ENCODE results near the gene GJC2. TPM values are rescaled to one million over a fixed set of nuclear protein-coding genes. Genes with fewer than 3 reads are reported as not detected.
"Not testable (repeated sequence)": the region's sequence is repeated elsewhere in the genome, so short reads cannot be mapped to it uniquely, and the experiment has no call there.

GJC2 gene
- polyA plus RNA-seq, 1 donor from 2014 or later, result 2.3 TPM

DNA sequence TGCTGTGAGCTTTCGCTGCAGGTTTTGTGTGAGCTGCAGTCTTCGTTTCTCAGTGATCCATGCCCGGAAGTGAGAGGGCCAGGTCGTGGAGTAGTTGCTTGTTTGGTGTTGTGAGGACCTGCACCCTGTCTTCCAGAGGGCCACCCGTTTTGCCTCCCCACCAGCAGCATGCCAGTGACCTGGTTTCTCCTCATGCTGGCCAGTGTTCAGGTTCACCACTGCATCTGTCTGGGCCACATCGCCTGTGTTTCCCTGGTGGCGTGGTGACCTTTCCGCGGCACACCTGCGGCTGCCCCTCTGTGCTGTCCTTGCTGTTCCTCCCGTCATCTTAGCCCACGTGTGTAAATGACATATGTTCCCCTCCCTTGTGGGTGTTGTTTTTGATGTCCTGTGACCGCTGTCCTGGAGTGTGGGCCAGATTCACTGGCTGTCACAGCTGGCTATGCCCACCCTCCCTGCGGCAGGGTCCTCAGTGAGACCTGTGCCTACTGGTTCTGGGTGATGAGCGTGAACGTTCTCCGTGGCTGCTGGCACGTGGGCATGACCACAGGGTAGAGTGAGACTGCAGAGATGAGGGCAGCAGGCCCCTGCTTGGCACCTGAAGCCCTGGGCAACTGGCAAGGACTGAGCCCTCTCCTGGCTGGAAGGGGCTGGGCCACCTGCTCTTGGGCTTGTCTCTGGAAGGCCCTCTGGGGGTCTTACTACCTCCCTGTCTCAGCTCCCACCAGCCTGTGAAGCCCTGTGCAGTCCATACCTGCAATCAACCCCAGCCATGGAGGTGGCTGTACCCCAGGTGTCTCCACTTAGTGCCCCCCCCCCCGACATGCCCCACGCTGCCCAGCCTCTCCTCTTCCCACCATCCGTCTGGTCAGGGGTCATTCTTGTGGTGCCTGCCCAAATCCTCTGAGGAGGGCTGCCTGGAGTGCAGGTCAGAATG, 23.1 kb downstream of the GJC2 start:
- no peaks in the 10 kb centered on the region for H3K9me2 ChIP-seq (ENCODE audit: insufficient read depth, low read length)
- H3K9ac ChIP-seq (ENCODE audit: low read length), result no peak overlapping the region
- H3K4me2 ChIP-seq (ENCODE audit: low read length), result no peak overlapping the region
- no peak overlapping the region for H3K27ac ChIP-seq (ENCODE audit: low read length)
- no peaks in the 10 kb centered on the region for H3K27me3 ChIP-seq (ENCODE audit: insufficient read depth, low read depth, low read length)
- H2AFZ ChIP-seq (ENCODE audit: low read depth, low read length), result no peak overlapping the region
- no peaks in the 10 kb centered on the region for H3K36me3 ChIP-seq (ENCODE audit: insufficient read depth, low read length)
- TF ChIP-seq SMC3 (conservative IDR thresholded peaks at IDR 0.05; ENCODE audit: poor library complexity) (no peak), MXI1 (conservative IDR thresholded peaks at IDR 0.05; ENCODE audit: poor library complexity, severe bottlenecking) (no peak), EP300 (conservative IDR thresholded peaks at IDR 0.05; ENCODE audit: poor library complexity, severe bottlenecking) (no peak), EZH2 (IDR thresholded peaks at IDR 0.05; ENCODE audit: borderline replicate concordance, insufficient read depth, low read length, poor library complexity, severe bottlenecking) (no peak), RAD21 (conservative IDR thresholded peaks at IDR 0.05) (no peak), TAF1 (IDR thresholded peaks at IDR 0.05; ENCODE audit: low read depth) (no peak), POLR2AphosphoS5 (IDR thresholded peaks at IDR 0.05) (no peak)
- TF ChIP-seq, protein P1, sequence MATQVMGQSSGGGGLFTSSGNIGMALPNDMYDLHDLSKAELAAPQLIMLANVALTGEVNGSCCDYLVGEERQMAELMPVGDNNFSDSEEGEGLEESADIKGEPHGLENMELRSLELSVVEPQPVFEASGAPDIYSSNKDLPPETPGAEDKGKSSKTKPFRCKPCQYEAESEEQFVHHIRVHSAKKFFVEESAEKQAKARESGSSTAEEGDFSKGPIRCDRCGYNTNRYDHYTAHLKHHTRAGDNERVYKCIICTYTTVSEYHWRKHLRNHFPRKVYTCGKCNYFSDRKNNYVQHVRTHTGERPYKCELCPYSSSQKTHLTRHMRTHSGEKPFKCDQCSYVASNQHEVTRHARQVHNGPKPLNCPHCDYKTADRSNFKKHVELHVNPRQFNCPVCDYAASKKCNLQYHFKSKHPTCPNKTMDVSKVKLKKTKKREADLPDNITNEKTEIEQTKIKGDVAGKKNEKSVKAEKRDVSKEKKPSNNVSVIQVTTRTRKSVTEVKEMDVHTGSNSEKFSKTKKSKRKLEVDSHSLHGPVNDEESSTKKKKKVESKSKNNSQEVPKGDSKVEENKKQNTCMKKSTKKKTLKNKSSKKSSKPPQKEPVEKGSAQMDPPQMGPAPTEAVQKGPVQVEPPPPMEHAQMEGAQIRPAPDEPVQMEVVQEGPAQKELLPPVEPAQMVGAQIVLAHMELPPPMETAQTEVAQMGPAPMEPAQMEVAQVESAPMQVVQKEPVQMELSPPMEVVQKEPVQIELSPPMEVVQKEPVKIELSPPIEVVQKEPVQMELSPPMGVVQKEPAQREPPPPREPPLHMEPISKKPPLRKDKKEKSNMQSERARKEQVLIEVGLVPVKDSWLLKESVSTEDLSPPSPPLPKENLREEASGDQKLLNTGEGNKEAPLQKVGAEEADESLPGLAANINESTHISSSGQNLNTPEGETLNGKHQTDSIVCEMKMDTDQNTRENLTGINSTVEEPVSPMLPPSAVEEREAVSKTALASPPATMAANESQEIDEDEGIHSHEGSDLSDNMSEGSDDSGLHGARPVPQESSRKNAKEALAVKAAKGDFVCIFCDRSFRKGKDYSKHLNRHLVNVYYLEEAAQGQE (IDR thresholded peaks at IDR 0.05; ENCODE audit: borderline replicate concordance), result no peak
- TF ChIP-seq, protein P2, sequence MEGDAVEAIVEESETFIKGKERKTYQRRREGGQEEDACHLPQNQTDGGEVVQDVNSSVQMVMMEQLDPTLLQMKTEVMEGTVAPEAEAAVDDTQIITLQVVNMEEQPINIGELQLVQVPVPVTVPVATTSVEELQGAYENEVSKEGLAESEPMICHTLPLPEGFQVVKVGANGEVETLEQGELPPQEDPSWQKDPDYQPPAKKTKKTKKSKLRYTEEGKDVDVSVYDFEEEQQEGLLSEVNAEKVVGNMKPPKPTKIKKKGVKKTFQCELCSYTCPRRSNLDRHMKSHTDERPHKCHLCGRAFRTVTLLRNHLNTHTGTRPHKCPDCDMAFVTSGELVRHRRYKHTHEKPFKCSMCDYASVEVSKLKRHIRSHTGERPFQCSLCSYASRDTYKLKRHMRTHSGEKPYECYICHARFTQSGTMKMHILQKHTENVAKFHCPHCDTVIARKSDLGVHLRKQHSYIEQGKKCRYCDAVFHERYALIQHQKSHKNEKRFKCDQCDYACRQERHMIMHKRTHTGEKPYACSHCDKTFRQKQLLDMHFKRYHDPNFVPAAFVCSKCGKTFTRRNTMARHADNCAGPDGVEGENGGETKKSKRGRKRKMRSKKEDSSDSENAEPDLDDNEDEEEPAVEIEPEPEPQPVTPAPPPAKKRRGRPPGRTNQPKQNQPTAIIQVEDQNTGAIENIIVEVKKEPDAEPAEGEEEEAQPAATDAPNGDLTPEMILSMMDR (IDR thresholded peaks at IDR 0.05; ENCODE audit: poor library complexity, severe bottlenecking), result no peak
- H3K9me3 ChIP-seq (ENCODE audit: low read length), result no peaks in the 10 kb centered on the region
- H3K79me2 ChIP-seq (replicated peaks; ENCODE audit: insufficient read depth, low read length), result peaks cover 2% of the 10 kb centered on the region
- no peaks in the 10 kb centered on the region for H4K20me1 ChIP-seq (ENCODE audit: insufficient read depth)
- no peaks in the 10 kb centered on the region for H3F3A ChIP-seq (ENCODE audit: insufficient read depth, low read length, poor library complexity, severe bottlenecking)
- no peak overlapping the region for H3K4me3 ChIP-seq (ENCODE audit: low read length)

DNA sequence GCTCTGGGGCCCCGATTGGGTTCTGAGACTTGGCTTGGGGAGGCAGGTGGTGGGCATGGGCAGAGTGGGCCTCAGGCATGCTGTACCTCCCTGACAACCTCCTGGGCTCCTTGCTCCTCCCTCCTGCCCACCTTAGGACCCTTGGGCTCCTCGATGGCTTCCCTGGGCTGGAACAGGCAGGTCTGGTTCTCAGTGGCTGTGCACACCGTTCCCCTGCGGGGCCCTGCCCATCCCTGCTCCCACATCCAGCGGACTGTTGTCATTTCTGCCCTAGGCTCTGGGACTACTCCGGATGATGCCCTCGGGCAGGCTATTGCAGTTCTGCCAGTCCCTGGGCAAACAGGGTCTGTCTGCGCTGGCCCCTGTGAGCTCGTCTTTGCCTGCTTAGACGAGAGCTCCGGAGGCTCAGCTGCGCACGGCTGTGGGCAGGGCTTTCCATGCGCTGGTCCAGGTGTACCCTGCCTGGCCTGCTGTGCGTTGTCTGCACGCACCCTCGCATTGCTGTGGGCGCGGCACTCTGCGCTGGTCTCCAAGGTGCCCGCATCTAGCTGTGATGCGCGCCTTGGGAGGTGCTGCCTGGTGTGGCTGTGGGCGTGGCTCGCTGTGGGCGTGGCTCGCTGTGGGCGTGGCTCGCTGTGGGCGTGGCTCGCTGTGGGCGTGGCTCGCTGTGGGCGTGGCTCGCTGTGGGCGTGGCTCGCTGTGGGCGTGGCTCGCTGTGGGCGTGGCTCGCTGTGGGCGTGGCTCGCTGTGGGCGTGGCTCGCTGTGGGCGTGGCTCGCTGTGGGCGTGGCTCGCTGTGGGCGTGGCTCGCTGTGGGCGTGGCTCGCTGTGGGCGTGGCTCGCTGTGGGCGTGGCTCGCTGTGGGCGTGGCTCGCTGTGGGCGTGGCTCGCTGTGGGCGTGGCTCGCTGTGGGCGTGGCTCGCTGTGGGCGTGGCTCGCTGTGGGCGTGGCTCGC, 24.1 kb downstream of the GJC2 start:
- not testable (repeated sequence) for H3K4me2 ChIP-seq (ENCODE audit: low read length); H3K36me3 ChIP-seq (ENCODE audit: insufficient read depth, low read length); H4K20me1 ChIP-seq (ENCODE audit: insufficient read depth); H2AFZ ChIP-seq (ENCODE audit: low read depth, low read length); H3K9me2 ChIP-seq (ENCODE audit: insufficient read depth, low read length); H3K79me2 ChIP-seq (replicated peaks; ENCODE audit: insufficient read depth, low read length); H3F3A ChIP-seq (ENCODE audit: insufficient read depth, low read length, poor library complexity, severe bottlenecking); H3K9me3 ChIP-seq (ENCODE audit: low read length); H3K27ac ChIP-seq (ENCODE audit: low read length); H3K4me3 ChIP-seq (ENCODE audit: low read length); H3K9ac ChIP-seq (ENCODE audit: low read length); H3K27me3 ChIP-seq (ENCODE audit: insufficient read depth, low read depth, low read length)

Measured in neural cell (in vitro differentiated cells).